HTERT RPE-1 (cell line): Measurements from ENCODE around the gene SUPT3H.

ENCODE experiments used
- in situ Hi-C: fragments of 300-500 bp; cut with MboI; formaldehyde crosslinking; loops from 4 replicates; pipeline ENCODE4 v1.14.3; 2020; ENCODE audit warnings: low sequenced_read_pairs

Gene SUPT3H

DNA sequence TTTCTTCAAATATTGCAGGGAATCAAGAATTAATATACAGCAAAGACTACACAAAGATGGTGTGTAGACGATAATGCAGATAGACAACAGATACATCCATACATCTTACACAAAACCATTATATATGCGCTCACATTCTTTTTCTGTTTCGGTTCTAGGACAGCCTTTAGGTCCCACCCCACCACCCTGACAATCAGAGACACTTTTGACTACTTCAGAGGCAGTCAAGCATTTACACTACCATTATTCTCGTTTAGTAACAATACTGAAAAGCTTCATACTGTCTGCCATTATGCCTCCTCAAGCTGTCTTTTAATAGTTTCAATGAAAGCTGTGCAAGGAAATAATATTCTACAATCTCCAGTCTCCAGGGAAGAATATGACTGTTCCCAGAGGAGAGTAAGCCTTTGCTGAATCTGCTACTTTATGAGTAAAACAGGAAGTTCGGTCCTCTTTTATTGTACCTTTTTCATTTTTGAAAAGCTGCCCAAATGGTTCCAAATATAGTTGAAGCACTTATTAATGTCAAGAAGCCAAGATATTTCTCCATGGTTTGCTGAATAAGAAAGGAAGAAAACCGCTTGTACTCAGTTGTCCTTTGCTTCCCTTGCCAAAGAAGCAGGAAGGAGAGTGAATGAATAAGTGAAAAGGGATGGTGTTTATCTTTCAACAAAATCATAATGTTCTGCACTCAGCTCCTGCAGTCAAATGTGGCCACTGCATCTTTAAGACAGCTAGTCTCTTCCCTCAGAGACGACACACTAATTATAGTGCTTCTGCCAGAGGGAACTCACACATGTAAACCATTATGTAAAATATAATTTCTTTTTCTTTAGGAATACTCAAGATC is 521.9 kb downstream of the SUPT3H start:
- in situ Hi-C loops: no loop called here

- in situ Hi-C loops: no loop called here
Observed at GRCh38 chr6:44854712-44855443, 522.9 kb downstream of the SUPT3H start.

GRCh38 chr6:44851176-44851575 is 526.6 kb downstream of the SUPT3H start:
- in situ Hi-C loops: no loop called here

GRCh38 chr6:44850312-44850711 is 527.4 kb downstream of the SUPT3H start:
- in situ Hi-C loops: no loop called here

DNA sequence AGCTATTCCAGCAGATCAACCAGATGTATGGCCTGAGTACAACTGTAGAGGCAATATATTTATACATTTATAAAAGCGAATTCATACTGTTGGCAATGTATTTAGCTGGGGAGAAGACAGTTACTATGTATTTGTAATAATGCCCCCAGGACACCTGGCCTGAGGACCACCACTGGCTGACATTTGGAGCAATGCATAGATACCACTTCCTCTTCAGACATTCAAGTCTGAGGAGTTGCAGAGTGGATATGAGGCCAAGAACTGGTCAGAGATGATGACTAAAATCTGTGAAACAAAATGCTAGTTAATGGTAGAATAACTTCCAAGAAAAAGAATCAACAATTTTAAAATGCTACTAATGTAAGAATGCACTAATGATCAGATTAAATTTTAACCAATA is 527.9 kb downstream of the SUPT3H start:
- in situ Hi-C loops: no loop called here

DNA sequence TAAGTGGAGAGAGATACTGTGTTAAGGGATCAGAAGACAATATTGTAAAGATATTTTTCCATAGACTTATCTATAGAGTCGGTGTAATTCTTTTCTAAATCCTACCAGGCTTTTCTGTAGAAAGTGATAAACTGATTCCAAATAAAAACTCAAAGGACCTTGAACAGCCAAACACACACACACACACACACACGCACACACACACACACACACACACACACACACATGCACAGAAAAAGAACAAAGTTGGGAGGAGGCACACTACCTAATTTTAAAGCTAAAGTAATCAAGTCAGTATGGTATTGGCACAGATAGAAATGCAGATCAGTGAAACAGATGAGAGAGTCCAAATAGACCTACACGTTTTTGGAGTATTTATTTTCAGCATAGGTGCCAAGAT is 534.0 kb downstream of the SUPT3H start:
- in situ Hi-C loops: no loop called here

- in situ Hi-C loops: no loop called here
Observed at GRCh38 chr6:44842616-44843015, 535.1 kb downstream of the SUPT3H start.

DNA sequence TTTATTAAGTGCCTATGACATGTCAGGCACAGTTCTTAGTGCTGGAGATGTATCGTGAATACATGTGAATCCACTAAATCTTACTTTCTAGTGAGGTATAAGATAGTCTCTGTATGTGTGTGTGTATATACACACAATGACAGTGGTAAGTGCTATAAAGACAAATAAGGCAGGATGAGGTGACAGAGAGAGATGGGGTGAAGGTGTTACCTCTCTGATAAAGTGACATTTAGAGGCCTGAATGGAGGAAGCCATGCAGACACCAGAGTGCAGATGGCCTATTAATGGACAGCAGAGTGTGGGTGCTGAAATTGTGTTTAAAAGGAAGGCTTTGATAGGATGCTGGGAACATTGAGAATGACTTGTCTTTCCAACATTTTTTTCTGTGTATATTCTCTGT is 535.9 kb downstream of the SUPT3H start:
- in situ Hi-C loops: no loop called here

DNA sequence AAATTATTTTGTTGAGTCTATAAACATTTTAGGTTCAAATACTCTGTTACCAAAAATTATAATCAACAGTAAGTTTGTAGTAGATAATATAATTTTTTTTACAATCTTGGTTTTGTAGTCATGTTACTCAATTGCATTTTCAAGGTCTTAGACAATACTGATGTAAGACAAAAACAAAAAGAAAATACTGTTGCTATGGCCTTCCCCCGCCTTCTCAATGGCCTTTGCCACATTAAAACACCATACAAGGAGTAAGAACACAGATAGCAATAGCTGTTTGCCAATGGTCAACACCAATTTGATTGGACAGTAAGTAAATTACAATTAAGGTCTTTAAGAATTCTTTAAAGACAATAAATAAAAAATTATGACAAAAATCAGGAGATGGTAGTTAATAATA is 540.0 kb downstream of the SUPT3H start:
- in situ Hi-C loops: no loop called here

GRCh38 chr6:44837255-44837654 is 540.5 kb downstream of the SUPT3H start:
- in situ Hi-C loops: no loop called here

DNA sequence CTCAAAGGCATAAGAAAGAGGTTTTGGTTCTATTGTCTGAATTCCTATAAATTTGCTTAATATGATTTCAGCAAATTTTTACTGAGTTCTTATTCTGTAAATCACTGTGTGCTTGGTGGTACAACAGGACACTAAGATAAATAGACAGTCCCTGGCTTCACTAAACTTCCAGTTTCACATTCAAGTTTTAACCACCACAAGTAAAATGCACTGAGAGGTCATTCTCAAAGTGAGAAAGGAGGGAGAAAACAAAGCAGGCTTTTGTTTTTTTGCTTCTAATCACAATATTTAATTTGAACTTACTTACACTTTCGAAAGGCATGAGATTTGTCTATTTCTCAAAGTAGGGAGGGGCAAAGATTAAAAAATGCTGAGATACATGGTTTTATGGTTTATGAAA is 544.5 kb downstream of the SUPT3H start:
- in situ Hi-C loops: no loop called here

DNA sequence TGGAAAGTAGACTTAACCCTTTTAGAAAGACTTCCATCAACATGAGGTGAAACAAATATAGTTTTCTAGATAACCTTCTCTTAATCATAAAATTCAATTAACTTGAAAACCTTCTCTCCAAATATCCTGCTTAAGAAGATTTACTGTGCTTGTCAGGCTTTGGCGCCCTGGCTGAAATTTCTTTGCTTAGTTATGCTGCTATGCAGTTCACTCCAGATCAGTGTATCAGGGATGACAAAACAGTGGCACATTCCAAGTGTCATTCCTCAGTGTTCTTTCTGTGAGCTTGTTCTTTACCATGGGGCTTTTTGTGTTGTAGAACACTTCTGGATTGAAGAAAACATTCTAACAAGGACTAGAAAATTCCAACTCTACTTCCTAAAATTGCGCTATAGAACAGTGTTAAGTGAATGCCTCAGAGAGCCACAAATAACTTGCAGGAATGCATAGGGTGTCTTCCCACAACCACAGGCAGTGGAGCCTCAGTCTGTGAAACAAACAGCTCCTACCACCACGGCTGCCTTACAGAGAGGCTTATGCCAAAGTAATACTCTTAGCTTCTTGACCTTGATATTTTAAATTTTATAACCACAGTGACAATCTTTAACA is 546.6 kb downstream of the SUPT3H start:
- in situ Hi-C loops: no loop called here

DNA sequence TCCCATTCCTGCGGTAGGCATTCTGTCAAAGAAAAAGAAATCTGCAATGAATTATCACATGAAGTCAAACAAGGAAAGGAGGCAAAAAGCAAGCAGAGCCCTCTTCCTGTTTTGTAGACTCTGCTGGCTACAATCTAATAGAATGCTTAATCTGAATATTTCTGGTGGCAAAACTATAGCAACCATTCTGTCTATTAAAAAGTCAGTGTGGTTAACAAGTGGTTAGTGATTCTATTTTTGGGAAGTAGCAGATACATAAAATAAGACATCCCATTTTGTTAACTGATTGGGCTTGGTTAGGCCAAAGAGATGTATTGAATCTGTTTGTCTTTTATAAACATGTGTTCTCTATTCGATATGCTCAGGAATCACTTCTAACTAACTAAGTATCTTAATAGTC is 547.9 kb downstream of the SUPT3H start:
- in situ Hi-C loops: no loop called here

DNA sequence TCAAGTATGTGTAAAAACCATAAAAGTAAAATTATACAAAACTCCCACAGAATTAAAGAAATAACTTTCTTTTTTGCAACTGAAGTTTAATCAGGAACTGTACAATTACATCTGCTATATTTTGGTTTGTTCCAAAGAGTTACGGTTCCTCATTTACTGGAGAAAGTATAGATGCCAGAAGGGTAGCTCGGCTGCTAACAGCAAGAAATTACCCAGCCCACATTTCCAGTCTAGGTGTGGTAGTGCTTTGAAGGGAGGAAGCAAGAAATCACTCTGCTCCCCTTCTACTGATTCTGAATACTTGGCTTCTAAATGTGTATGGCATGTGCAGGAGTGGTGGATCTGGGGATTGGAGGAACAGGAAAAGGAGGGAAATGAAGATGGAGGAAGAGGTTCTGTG is 549.0 kb downstream of the SUPT3H start:
- in situ Hi-C loops: no loop called here

GRCh38 chr6:44826025-44826676 is 551.6 kb downstream of the SUPT3H start:
- in situ Hi-C loops: no loop called here

DNA sequence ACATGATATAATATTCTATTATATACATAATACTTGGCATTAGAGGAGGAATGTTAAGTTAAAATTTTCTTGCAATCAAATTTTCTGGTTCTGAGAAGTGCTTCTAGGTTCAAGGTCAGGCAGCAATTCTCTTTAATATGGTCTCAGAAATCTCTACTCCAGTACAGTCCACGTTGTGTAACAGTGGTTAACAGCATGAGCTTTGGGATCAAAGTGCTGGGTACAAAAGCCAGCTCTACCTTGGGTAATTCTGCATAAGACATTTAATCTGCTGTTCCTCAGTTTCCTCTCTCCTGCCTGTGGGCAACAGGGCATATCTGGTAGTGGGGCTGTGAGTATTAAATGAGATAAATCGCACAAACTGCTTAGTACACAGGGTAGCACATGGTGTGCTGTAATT is 552.5 kb downstream of the SUPT3H start:
- in situ Hi-C loops: no loop called here

- in situ Hi-C loops: no loop called here
Observed at GRCh38 chr6:44824567-44824966, 553.2 kb downstream of the SUPT3H start.

GRCh38 chr6:44820759-44821158 is 557.0 kb downstream of the SUPT3H start:
- in situ Hi-C loops: no loop called here

- in situ Hi-C loops: no loop called here
Observed at GRCh38 chr6:44820321-44820720, 557.4 kb downstream of the SUPT3H start.

GRCh38 chr6:44811456-44811855 is 566.3 kb downstream of the SUPT3H start:
- in situ Hi-C loops: no loop called here

DNA sequence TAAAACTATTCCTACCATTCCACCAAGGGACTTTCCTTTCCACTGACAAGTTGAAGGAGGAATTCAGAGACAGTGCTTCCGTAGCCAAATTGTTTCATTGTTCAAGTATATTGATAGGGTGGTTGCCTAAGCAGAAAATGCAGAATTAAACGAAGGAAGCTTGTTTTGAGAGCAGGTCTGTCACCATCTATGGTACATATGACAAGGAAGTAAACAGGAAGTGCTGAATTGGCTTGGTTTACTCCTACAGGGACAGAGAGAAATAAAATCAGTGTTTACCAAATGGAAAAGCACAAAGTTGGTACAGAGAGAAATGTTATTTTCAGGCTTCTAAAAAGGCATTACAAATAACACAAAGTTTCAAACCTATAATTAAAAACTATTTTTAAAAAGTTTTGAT is 568.5 kb downstream of the SUPT3H start:
- in situ Hi-C loops: no loop called here
